Hematopoietic multipotent progenitor cell treated with erythropoietin and hydrocortisone succinate and interleukin-3 and kit ligand, for 8 days (in vitro differentiated cells): Measurements from ENCODE around the gene NFYC.

Experiments
- DNase-seq: peaks from one replicate; pipeline ENCODE4 v3.0.0-alpha.2; 2015

The NFYC gene

DNA sequence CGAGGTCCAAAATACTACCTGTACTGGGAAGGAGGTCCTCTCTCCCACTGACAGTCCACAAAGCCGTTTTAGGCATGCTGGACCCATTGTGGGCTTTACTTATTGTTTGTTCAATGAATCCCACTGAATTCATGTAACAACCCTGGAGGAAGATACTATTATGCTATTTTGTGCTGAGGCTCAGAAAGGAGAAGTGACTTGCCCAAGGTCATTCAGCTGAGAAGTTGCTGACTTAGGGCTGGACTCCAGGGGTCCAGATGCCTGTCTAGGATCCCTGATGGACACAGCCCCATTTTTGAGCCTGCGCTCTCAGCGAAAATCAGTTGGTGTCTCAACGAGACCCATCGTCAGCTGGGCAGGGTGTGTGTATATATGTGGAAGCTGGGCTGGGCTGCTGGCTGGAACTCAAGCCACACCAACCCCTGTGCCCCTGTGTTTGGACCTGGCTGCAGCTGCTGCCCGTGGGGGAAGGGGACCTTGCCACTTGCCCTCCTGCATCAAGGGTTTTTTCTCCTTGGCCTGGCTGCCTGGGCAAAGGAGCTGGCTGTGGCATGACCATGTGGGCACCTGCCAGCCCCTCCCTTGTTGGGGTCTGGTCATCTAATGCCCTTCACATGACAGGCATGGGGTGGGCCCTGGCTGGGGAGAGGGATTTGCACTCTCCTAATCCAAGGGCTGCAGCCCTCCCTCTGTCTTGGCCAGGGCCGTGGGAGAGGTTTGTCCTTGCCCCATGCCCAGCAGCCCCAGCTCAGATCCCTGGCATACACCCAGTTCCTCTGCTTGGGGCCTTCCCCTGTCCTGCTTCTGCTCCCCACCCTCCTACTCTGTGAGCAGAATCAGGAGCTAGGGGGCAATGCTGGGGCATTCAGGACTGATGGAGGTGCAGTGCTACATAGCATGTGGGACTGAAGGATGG lies 107.1 kb downstream of the NFYC start:
- DNase-seq, result no peak

- DNase-seq, result peak; percentile 48
Measured at GRCh38 chr1:40799351-40799867, 107.9 kb downstream of the NFYC start.

DNA sequence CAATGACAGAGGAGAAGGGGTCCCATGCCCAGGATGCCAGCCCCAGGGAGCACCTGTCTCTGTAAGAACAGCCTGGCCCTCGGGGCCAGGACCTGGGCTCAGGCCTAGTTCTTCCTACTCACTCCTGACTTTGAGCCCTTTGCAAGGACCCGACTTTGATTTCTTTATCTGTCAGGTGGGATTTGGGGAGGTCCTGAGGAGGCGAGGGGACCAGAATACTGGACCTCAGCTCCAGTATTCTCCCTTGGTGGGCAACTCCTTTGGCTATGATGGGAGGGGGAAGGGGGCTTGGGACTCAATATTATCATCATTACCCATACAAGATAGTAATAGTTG lies 110.2 kb downstream of the NFYC start:
- no peak for DNase-seq

GRCh38 chr1:40802078-40802741 lies 110.7 kb downstream of the NFYC start:
- peak; percentile 85 for DNase-seq

GRCh38 chr1:40802742-40803113 lies 111.2 kb downstream of the NFYC start:
- DNase-seq, result peak; percentile 41

DNA sequence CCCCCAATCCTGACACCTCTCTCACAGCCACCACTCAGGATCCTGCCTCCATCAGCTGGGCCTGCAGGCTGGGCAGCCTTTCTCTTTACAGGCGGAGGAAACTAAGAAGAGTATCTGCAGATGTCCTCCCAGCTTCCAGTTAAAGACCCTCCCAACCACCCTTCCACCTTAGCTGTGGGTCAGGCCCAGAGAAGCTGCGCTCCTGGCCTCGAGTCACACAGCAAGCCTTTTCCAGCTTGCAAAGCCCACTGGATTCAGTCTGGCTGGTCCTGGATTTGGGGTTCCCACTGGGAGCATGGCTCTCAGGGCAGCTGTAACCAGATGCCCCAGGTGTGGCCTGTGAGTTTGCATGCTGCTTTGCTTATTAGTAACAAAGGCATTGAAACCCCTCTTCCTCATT lies 111.9 kb downstream of the NFYC start:
- DNase-seq, result no peak

DNA sequence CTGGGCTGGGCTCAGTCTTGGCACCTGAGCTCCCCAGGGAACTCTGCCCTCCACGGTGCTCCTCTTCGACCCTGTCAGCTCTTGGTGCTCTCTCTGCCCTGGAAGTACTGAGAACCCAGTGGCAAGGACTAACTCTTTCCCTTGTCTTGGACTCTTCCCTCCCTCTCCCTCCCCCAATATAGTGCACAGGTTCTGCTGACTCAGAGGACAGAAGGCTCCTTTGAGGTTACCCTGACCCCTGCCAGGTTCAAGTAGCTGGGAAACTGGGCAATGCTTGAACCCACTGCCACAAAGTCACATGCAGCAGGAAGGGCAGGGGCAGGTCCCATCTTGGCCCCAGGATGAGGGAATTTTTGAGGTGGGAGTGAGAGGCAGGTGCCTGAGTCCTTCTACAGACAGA lies 112.4 kb downstream of the NFYC start:
- no peak for DNase-seq

- no peak for DNase-seq
Measured at GRCh38 chr1:40806240-40806639, 114.7 kb downstream of the NFYC start.

- DNase-seq, result no peak
Measured at GRCh38 chr1:40806731-40807695, 115.5 kb downstream of the NFYC start.

DNA sequence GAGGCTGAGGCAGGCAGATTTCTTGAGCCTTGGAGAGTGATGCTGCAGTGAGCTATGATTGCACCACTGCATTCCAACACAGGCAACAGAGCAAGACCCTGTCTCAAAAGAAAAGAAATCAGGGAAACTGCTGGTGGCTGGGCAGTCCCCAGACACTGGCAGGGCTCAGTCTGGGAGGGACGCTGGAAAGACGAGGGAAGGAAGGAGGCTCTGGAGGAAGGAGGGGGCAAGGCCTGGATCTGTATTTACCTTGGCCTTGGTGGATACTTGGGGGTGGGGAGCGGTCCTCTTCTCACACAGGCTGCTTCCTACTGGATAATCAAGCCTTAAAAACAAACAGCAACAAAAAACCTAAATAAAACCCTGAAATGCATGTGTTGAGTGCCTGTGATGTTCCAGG lies 116.5 kb downstream of the NFYC start:
- no peak for DNase-seq

GRCh38 chr1:40808444-40808843 lies 116.9 kb downstream of the NFYC start:
- DNase-seq, result no peak

DNA sequence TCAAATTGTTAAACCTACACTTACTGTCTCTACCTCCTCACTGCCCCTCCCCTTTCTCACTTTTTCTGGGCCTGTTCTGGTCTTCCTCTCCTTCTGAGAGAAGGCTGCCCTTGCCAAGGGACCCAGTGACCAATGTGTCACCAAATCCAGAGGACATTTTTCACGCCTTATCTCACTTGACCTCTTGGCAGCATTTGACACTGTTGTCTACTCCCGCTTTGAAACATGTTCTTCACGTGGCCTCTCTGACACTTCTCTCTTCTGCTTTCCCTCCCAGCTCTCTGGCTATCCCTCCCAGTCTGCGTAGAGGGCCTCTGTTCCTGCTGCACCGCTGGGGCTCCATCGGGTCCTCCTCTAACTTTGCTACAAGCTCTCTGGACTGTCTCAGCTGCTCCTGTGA lies 117.4 kb downstream of the NFYC start:
- no peak for DNase-seq

DNA sequence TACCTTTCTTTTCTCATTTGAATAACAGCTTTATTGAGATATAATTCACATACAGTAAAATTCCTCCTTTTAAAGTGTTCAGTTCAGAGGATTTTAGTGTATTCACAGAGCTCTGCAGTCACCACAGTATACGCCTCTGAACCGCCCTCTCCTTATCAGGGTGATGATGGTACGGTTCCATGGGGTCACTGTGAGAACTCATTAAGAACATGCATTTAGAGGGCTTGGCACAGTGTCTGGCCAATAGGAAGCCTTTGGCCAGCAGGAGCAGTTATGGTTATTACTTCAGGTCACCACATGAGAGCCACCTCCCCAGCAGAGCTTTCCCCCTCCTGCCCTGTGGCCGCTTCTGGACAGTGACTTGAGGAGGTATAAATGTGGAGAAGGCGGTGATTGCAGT lies 119.4 kb downstream of the NFYC start:
- DNase-seq, result peak; percentile 55

DNA sequence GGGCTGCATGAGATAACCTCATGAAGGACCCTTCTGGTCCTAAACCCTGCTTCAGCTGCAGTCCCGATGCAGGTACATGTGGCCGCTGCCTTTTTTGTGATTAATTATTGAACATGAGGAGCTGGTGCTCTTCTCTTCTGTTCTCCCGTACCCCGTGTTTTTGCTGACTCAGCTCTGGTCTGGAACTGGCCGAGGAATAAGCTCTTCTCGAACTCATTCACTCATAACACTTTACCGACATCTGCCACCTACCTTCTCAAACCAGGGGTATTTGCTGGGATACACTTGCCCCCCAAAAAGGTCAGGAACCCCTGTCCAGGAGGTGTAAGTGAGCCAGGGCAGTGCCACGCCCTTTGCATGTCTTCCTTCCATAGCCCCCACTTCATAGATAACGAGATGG lies 123.9 kb downstream of the NFYC start:
- no peak for DNase-seq

DNA sequence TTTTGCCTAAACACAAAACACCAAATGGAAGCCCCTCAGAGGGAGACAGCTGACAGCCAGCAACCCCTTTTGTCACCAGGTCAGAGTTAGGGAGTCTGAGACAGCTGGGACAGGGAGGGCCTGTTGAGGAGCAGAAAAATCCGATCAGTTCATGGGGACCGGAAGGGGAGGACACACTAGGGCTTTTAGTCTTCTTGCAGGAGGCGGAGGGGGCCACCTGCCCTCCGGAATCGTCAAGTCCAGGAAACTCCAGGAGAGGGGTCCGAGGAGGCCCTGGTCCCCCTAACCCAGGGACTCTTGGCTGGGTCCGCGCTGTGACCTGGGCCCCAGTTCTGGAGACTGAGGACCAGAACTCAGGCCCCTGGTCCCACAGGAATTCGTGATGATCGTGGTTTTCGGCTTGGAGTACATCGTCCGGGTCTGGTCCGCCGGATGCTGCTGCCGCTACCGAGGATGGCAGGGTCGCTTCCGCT lies 126.3 kb downstream of the NFYC start:
- no peak for DNase-seq

DNA sequence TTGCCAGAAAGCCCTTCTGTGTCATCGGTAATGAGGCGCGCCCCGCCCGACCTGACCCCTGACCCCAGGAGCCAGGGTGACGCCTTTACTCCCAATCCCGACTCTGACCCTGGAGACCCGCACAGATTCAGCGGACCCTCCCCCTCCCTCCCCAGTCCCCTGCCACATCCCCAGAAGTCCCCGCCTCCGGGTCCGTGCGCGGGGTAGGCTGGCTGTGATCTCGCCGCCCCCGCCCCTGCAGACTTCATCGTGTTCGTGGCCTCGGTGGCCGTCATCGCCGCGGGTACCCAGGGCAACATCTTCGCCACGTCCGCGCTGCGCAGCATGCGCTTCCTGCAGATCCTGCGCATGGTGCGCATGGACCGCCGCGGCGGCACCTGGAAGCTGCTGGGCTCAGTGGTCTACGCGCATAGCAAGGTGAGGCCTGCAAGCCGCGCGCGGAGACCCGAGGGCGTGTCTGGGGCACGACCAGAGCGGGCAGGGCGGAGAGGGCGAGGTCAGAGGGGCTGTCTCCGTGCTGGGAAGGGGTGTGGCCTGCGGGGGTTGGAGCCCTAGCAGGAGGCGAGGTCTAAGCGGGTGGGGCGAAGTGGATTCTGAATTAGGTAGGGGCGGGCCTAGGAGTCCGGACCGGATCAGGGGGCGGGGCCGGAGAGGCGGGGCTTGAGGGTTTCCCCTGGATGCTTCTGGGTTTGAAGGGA lies 126.9 kb downstream of the NFYC start:
- DNase-seq, result peak; percentile 92

DNA sequence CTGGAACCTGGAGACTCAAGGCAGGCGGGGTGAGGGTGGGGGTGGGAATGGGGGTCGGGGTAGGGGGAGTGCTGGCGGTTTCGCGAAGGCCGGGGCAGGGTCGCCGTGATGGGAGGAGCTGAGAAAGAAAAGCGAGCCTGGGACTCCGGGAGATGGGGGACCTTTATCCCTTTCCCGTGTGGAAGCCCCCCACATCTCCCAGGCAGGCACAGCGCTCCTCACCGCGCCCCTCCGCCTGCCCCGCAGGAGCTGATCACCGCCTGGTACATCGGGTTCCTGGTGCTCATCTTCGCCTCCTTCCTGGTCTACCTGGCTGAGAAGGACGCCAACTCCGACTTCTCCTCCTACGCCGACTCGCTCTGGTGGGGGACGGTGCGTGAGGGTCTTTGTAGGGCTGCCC lies 127.6 kb downstream of the NFYC start:
- DNase-seq, result no peak

GRCh38 chr1:40820251-40820797 lies 128.8 kb downstream of the NFYC start:
- DNase-seq, result peak; percentile 74
